Measurements from ENCODE around the gene ZDHHC8. TPM values are rescaled to one million over a fixed set of nuclear protein-coding genes. Genes with fewer than 3 reads are reported as not detected.

The ZDHHC8 gene
- total RNA-seq, 2 donors from 2014 or later = 82.2 to 82.3 TPM

- DNase-seq = no peak
- no peak overlapping the region for H3K9ac ChIP-seq (ENCODE audit: extremely low read depth, low read length, poor library complexity, severe bottlenecking)
- WGBS, 2 experiments (ENCODE audit: insufficient coverage in 1 of 2, insufficient read length in 1 of 2) = 93 to 97% methylated on average over 7 to 12 of the region's 12 CpGs
- Mint-ChIP-seq H3K4me1 (no peaks in the 10 kb centered on the region), H3K27me3 (ENCODE audit: insufficient read depth) (no peaks in the 10 kb centered on the region), H3K27ac (no peak overlapping the region), H3K4me3 (no peak overlapping the region), H3K36me3 (ENCODE audit: low read depth) (no peaks in the 10 kb centered on the region), H3K9me3 (no peaks in the 10 kb centered on the region)
- no peak overlapping the region for H3K4me3 ChIP-seq (ENCODE audit: low read length)
- no peaks in the 10 kb centered on the region for H3K27me3 ChIP-seq (ENCODE audit: control insufficient read depth, insufficient read depth, low read length, poor library complexity, severe bottlenecking)
- H3K27ac ChIP-seq (ENCODE audit: low read depth, low read length) = no peak overlapping the region
- no peak for TF ChIP-seq CTCF (conservative IDR thresholded peaks at IDR 0.05)
- H3K9me3 ChIP-seq (ENCODE audit: control insufficient read depth, low read length) = no peaks in the 10 kb centered on the region
- no peaks in the 10 kb centered on the region for H3K4me1 ChIP-seq (ENCODE audit: control insufficient read depth, insufficient read depth, low read length)
- H3K36me3 ChIP-seq (ENCODE audit: control insufficient read depth, insufficient read depth, low read length) = no peaks in the 10 kb centered on the region
Measured at GRCh38 chr22:20165421-20165820, 33.8 kb downstream of the ZDHHC8 start.

GRCh38 chr22:20165913-20166312, 34.3 kb downstream of the ZDHHC8 start:
- no peak for DNase-seq
- H3K36me3 Mint-ChIP-seq (ENCODE audit: low read depth) = no peaks in the 10 kb centered on the region
- H3K4me1 Mint-ChIP-seq = no peaks in the 10 kb centered on the region
- Histone ChIP-seq H3K27me3 (ENCODE audit: control insufficient read depth, insufficient read depth, low read length, poor library complexity, severe bottlenecking) (no peaks in the 10 kb centered on the region), H3K4me3 (ENCODE audit: low read length) (no peak overlapping the region), H3K36me3 (ENCODE audit: control insufficient read depth, insufficient read depth, low read length) (no peaks in the 10 kb centered on the region), H3K4me1 (ENCODE audit: control insufficient read depth, insufficient read depth, low read length) (no peaks in the 10 kb centered on the region), H3K9ac (ENCODE audit: extremely low read depth, low read length, poor library complexity, severe bottlenecking) (no peak overlapping the region), H3K9me3 (ENCODE audit: control insufficient read depth, low read length) (no peaks in the 10 kb centered on the region), H3K27ac (ENCODE audit: low read depth, low read length) (no peak overlapping the region)
- no peaks in the 10 kb centered on the region for H3K27me3 Mint-ChIP-seq (ENCODE audit: insufficient read depth)
- no peak overlapping the region for H3K27ac Mint-ChIP-seq
- no peak for TF ChIP-seq CTCF (conservative IDR thresholded peaks at IDR 0.05)
- no peaks in the 10 kb centered on the region for H3K9me3 Mint-ChIP-seq
- H3K4me3 Mint-ChIP-seq = no peak overlapping the region
- 95 to 96% methylated on average over 3 to 6 of the region's 7 CpGs for WGBS, 2 experiments (ENCODE audit: insufficient coverage in 1 of 2, insufficient read length in 1 of 2)

GRCh38 chr22:20166703-20167102, 35.1 kb downstream of the ZDHHC8 start:
- Histone ChIP-seq H3K36me3 (ENCODE audit: control insufficient read depth, insufficient read depth, low read length) (no peaks in the 10 kb centered on the region), H3K4me3 (ENCODE audit: low read length) (no peak overlapping the region), H3K4me1 (ENCODE audit: control insufficient read depth, insufficient read depth, low read length) (no peaks in the 10 kb centered on the region), H3K9ac (ENCODE audit: extremely low read depth, low read length, poor library complexity, severe bottlenecking) (no peak overlapping the region), H3K9me3 (ENCODE audit: control insufficient read depth, low read length) (no peaks in the 10 kb centered on the region), H3K27ac (ENCODE audit: low read depth, low read length) (no peak overlapping the region), H3K27me3 (ENCODE audit: control insufficient read depth, insufficient read depth, low read length, poor library complexity, severe bottlenecking) (no peaks in the 10 kb centered on the region)
- no peak for TF ChIP-seq CTCF (conservative IDR thresholded peaks at IDR 0.05)
- Mint-ChIP-seq H3K27ac (no peak overlapping the region), H3K4me3 (no peak overlapping the region), H3K9me3 (no peaks in the 10 kb centered on the region), H3K4me1 (no peaks in the 10 kb centered on the region), H3K36me3 (ENCODE audit: low read depth) (no peaks in the 10 kb centered on the region), H3K27me3 (ENCODE audit: insufficient read depth) (no peaks in the 10 kb centered on the region)
- DNase-seq = no peak
- WGBS, 2 experiments (ENCODE audit: insufficient coverage in 1 of 2, insufficient read length in 1 of 2) = 92 to 93% methylated on average over 4 to 9 of the region's 9 CpGs
